NCI-H69 (cell line): ENCODE data around the gene RAB26.

Experiments
- DNase-seq: peaks from one replicate; lab custom pipeline; 2025; lab: John Stamatoyannopoulos, UW

Gene RAB26

GRCh38 chr16:2178321-2179106, 30.1 kb downstream of the RAB26 start:
- DNase-seq: no peak

- no peak for DNase-seq
Measured at GRCh38 chr16:2179107-2179501, 30.7 kb downstream of the RAB26 start.

GRCh38 chr16:2179576-2179975, 31.2 kb downstream of the RAB26 start:
- no peak for DNase-seq

- DNase-seq: no peak
Measured at GRCh38 chr16:2180461-2180860, 32.0 kb downstream of the RAB26 start.

GRCh38 chr16:2180962-2181923, 32.8 kb downstream of the RAB26 start:
- DNase-seq: no peak

- DNase-seq: no peak
Measured at GRCh38 chr16:2181952-2182351, 33.5 kb downstream of the RAB26 start.

- DNase-seq: no peak
Measured at GRCh38 chr16:2183671-2184070, 35.2 kb downstream of the RAB26 start.

- no peak for DNase-seq
Measured at GRCh38 chr16:2184346-2184745, 35.9 kb downstream of the RAB26 start.

GRCh38 chr16:2184962-2185361, 36.5 kb downstream of the RAB26 start:
- DNase-seq: no peak

GRCh38 chr16:2186064-2186463, 37.6 kb downstream of the RAB26 start:
- no peak for DNase-seq

GRCh38 chr16:2186505-2186904, 38.1 kb downstream of the RAB26 start:
- no peak for DNase-seq

GRCh38 chr16:2187212-2187611, 38.8 kb downstream of the RAB26 start:
- DNase-seq: no peak

GRCh38 chr16:2188395-2188794, 40.0 kb downstream of the RAB26 start:
- no peak for DNase-seq

GRCh38 chr16:2189252-2189893, 40.9 kb downstream of the RAB26 start:
- no peak for DNase-seq

GRCh38 chr16:2190002-2190658, 41.7 kb downstream of the RAB26 start:
- DNase-seq: no peak

GRCh38 chr16:2190659-2191445, 42.4 kb downstream of the RAB26 start:
- DNase-seq: peak; percentile 24

GRCh38 chr16:2191446-2191706, 43.0 kb downstream of the RAB26 start:
- DNase-seq: no peak

- peak; percentile 41 for DNase-seq
Measured at GRCh38 chr16:2194166-2194834, 45.9 kb downstream of the RAB26 start.

- DNase-seq: peak; percentile 81
Measured at GRCh38 chr16:2194852-2195321, 46.5 kb downstream of the RAB26 start.

GRCh38 chr16:2195322-2196161, 47.1 kb downstream of the RAB26 start:
- DNase-seq: peak; percentile 59
